NCI-H1105 (cell line): ENCODE data around the gene PTPRT.

Experiments used
- DNase-seq: peaks from one replicate; lab custom pipeline; 2025; lab: John Stamatoyannopoulos, UW

The PTPRT gene

DNA sequence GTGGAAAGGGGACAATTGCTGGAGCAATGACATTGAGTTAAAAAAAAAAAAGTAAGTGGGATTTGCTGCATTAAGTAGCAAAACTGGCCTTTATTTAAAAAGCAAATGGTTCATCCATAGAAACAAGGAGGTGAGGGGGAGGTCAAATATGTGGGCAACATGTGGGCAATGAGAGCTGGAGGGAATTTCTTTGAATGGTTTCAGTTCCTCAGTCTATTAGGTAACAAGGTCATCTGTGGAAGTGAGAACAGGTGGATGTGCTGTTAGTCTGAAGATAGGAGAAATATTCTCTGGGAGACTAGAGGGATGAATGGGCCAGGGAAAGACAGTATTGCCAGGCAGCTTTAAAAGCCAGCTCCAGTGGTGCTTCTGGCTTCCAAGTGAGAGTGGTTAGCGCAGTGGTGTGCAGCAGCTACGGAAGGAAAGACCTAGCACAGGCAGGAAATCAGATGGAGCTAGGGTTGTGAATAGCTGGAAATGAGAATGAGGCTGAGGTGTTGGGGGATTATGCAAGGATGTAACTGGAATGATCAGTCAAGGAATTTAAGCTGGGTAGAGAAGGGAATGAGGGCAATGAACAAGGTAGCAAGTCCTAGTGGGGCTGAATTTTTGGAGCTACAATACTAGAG, 727.6 kb downstream of the PTPRT start:
- no peak for DNase-seq

- DNase-seq = no peak
Measured at GRCh38 chr20:42461291-42461690, 728.4 kb downstream of the PTPRT start.

- DNase-seq = no peak
Measured at GRCh38 chr20:42447270-42447669, 742.4 kb downstream of the PTPRT start.

GRCh38 chr20:42444799-42445198, 744.9 kb downstream of the PTPRT start:
- no peak for DNase-seq

DNA sequence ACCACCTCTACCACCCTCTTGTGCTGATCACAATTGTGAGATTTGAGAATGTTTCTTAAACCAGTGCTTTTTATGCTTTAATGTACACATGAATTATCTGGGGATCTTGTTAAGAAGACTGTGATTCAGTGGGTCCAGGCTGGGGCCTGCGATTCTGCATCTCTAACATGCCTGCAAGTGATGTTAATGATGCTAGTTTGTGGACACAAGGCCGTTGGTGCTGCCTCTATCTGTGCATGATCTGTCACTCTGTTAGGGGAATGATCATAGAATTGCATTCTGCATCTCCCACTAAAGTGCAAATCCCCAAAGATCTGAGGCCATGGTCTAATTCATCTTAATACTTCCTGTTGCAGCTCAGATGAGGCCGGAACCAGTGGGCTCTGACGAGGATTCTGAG, 746.5 kb downstream of the PTPRT start:
- DNase-seq = no peak

DNA sequence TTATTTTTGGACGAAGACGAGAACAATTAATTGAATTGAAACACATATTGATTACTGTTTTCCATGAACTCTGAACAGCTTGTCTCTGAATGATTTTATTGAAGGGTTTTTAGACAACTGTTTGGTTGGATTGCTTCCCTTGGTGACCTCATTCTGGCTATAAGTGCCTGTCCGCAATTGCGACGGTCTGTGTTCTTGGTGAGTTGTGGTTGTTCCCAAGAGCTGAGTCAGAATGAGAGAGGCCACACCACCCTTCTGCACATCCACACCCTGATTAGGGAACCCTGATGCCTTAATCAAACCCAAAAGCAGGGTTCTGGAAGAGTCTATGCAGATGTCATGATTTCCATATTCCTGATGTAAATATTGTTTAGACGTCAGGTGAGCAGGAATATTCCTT, 747.0 kb downstream of the PTPRT start:
- no peak for DNase-seq

DNA sequence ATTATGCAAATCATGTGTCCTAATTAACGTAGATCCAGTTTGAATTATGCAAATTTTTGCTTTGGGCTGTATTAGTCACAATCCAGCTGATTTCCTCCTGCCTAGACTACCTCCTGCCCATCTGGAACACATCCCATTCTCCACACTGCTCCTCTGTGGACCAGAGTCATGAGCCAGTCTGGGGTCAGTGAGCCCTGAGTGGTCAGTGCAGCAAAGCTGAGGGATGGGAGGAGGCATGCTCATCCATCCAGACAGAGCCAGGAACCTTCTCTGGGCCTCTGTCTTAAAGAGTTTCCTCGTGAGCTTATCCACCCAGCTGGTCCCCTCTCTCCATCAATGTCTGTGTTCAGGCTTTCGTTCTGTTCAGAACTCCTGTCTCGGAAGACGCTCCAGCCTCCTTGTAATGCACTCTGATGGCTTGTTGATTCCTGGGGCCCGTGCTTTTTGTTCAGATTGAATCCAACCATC, 747.8 kb downstream of the PTPRT start:
- DNase-seq = no peak

- DNase-seq = no peak
Measured at GRCh38 chr20:42441196-42441863, 748.4 kb downstream of the PTPRT start.

DNA sequence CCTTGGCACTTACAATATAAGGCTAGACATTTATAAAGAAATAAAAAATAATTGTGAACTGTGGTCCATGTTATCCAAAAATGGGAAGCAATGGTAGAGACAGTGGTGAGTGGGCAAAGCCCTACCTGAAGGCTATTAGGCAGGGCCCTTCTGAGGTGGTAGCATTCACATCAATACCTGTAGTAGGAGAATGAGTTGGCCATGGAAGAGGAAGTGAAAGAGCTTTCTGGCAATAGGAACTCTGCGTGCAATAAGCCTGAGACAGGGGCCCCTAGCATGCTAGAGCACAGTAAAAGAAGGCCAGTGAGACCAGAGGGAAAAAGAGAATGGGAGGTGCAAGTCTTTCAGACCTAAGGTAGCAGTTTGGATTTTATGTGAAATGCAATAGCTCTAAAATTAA, 754.5 kb downstream of the PTPRT start:
- no peak for DNase-seq

DNA sequence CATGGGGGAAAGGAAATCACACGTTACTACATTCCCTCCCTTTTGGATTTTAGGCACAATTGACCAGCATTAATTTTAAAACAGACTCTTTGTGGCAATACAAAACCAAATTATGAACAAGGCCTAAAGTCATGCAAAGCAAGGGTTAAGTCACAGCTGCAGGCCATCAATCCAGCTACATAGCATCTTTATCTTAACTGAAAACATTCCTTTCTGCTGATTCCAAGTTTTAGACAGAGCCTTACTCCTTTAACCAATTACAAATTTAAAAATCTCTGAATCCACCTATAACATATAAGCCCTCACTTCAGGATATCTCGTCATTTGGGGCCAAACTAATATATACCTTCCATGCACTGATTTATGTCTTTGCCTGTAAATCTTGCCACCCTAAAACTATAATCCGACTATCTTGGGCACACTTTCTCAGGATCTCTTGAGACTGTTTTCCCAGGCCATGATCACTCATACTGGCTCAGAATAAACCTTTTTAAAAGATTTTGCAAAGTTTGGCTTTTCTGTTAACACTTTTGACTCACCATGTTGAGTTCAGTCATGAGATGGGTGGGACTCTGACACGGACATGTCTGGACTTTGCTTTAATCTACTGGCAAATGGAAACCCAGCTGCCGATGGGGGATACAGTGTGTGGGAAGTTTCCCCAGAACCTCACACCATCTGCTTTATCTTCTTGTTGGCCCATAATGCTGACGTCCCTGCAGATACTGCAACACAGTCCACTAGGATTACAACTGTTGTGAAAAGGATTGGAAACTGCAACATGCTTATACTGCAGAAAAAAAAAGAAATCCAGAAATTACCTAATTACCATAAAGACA, 757.0 kb downstream of the PTPRT start:
- DNase-seq = no peak

GRCh38 chr20:42430598-42430997, 759.1 kb downstream of the PTPRT start:
- no peak for DNase-seq

DNA sequence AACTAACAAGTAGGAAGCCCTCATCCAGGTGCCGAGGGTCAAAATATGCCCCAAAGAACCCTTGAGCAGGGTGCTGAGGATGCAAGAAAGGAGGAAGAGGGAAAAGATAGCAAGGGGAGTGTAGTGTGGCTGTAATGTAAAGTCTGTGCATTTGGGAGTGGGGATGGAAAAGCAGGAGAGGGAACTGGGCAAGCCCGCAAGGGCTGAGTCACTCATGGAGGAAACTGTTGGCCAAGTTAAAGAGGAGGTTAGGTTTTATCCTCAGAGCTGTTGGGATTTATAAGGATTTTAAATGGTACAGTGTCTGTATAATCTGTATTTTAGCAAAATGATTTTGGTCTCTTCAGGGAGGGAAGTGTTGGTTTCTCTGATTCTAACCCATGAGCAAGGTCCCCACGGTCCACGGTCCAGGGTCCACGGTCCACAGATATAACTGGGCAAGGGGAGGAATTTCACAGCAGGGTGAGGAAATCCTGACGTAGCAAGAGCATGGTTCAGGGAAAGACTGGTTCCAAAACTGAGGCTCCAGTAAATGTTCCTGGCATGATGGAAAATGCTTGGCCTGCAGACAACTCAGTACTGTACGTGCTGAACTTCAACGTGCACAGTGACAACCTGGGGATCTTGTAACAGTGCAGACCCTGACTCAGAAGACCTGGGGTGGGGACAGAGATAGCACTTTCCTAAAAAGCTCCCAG, 759.8 kb downstream of the PTPRT start:
- no peak for DNase-seq

GRCh38 chr20:42419814-42420532, 769.7 kb downstream of the PTPRT start:
- DNase-seq = no peak

GRCh38 chr20:42406826-42407225, 782.9 kb downstream of the PTPRT start:
- no peak for DNase-seq

GRCh38 chr20:42402455-42402854, 787.3 kb downstream of the PTPRT start:
- DNase-seq = no peak

- DNase-seq = no peak
Measured at GRCh38 chr20:42401613-42402012, 788.1 kb downstream of the PTPRT start.

DNA sequence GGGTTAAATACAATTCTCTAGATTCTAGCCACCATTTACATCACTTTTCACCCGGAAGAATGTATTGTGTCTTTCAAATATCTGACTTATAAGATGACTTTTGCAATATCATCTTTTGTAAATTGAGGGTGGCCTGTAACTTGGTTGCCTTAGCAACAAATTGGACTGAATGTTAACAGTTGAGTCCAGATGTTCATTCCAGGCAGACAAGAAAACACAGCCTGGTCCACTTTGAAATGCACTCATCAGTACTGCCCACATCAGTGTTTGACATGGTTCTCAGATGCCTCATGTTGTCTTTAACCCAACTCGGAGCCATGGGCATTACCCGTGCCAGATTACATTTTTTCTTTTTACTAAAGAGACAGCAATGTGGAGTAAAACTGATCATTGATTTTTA, 789.9 kb downstream of the PTPRT start:
- no peak for DNase-seq

DNA sequence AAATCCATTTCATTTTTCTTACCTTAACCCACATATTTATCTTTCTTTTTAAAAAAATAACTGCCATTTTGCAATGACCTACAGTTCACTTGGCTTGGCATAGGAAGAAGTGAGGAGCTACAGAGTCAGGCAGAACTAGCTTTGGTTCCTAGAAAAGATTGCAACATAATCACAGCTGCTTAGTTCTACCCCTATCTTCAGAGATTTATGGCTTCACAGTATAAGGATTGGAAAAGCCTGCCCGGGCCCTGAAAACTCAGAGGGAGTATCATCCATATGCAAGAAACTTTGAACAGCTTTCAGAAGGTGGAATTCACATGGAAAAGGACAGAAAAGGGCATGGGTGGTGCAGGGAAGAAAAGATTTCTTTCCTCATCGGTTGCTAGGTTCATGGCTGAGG, 797.3 kb downstream of the PTPRT start:
- DNase-seq = no peak

- no peak for DNase-seq
Measured at GRCh38 chr20:42391807-42392206, 797.9 kb downstream of the PTPRT start.

DNA sequence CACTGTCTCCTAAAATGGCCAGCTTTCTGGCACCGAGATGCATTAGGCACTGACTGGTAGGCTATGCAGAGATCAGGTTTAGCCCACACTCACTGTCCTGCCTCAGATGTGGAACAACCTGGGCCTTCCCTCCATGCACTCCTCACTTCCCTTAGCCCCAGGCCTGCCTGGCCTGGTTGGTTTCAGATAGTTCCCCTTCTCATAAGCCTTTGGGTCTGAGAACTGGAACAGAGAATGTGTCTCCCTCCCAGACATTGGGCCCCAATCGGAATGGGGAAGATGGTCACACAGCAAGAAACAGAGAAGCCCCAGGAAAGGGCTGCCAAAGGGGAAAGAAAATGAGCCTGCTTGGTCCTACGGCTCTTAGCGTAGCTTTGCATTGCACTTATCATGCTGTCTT, 809.4 kb downstream of the PTPRT start:
- no peak for DNase-seq

DNA sequence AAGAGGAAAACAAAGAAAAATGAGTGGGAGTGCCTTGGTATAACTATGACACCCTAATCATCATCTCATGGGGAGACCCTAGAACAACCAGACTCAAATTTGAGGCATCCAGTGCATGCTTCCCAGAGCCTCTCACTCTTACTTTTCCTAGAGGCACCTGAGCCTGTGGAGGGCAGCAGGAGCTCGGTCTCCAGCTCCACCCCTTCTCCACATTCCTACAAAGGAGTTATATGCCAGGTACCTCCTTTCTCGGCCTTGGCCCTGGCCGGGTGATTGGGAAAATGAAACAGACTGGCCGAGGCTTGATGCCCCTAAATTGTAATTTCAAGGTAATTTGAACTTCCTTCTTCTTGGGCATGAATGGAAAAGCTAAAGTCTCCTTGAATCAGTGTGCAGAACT, 810.3 kb downstream of the PTPRT start:
- DNase-seq = no peak

- DNase-seq = no peak
Measured at GRCh38 chr20:42378826-42379225, 810.9 kb downstream of the PTPRT start.
